Measurements from ENCODE around the gene KIF23. TPM values are rescaled to one million over a fixed set of nuclear protein-coding genes. Genes with fewer than 3 reads are reported as not detected.

Gene KIF23
- total RNA-seq, 4 donors from 2014 or later = 2.6 to 39.3 (median 4.3) TPM

GRCh38 chr15:69474291-69474690 lies 60.1 kb downstream of the KIF23 start:
- H3K36me3 ChIP-seq = no peaks in the 10 kb centered on the region
- no peaks in the 10 kb centered on the region for H3K4me1 ChIP-seq
- H3K4me3 ChIP-seq = no peak overlapping the region
- no peaks in the 10 kb centered on the region for H3K9me3 ChIP-seq
- intact Hi-C loops (cut with DNase I; ENCODE audit: low total_unique reads) = no loop called here
- TF ChIP-seq POLR2A (IDR thresholded peaks at IDR 0.05) = no peak
- TF ChIP-seq CTCF (IDR thresholded peaks at IDR 0.05) = no peak
- H3K27me3 ChIP-seq = no peaks in the 10 kb centered on the region
- no peak for DNase-seq
- no peak overlapping the region for H3K27ac ChIP-seq

GRCh38 chr15:69474846-69475455 lies 60.8 kb downstream of the KIF23 start:
- Histone ChIP-seq H3K27me3 (no peaks in the 10 kb centered on the region), H3K36me3 (no peaks in the 10 kb centered on the region), H3K4me3 (no peak overlapping the region), H3K27ac (no peak overlapping the region), H3K9me3 (no peaks in the 10 kb centered on the region), H3K4me1 (no peaks in the 10 kb centered on the region)
- TF ChIP-seq CTCF (IDR thresholded peaks at IDR 0.05) (no peak), POLR2A (IDR thresholded peaks at IDR 0.05) (no peak)
- intact Hi-C loops (cut with DNase I; ENCODE audit: low total_unique reads) = loop anchor here (5.0 kb wide), 1 partner anchor 1012 kb away; no protein-coding TSS in a partner anchor
- no peak for DNase-seq

GRCh38 chr15:69475769-69476358 lies 61.7 kb downstream of the KIF23 start:
- H3K36me3 ChIP-seq = no peaks in the 10 kb centered on the region
- DNase-seq = peak; percentile 71 to 79
- H3K27me3 ChIP-seq = no peaks in the 10 kb centered on the region
- no peak overlapping the region for H3K4me3 ChIP-seq
- intact Hi-C loops (cut with DNase I; ENCODE audit: low total_unique reads) = loop anchor here (5.0 kb wide), 1 partner anchor 1011 kb away; no protein-coding TSS in a partner anchor
- no peak for TF ChIP-seq POLR2A (IDR thresholded peaks at IDR 0.05)
- peak; percentile 81 to 88 (median 86) for TF ChIP-seq CTCF (IDR thresholded peaks at IDR 0.05)
- H3K9me3 ChIP-seq = no peaks in the 10 kb centered on the region
- H3K27ac ChIP-seq = no peak overlapping the region
- no peaks in the 10 kb centered on the region for H3K4me1 ChIP-seq

GRCh38 chr15:69476704-69477473 lies 62.7 kb downstream of the KIF23 start:
- no peaks in the 10 kb centered on the region for H3K36me3 ChIP-seq
- no peak for DNase-seq
- H3K4me1 ChIP-seq = no peaks in the 10 kb centered on the region
- no peak overlapping the region for H3K27ac ChIP-seq
- TF ChIP-seq CTCF (IDR thresholded peaks at IDR 0.05) = no peak
- TF ChIP-seq POLR2A (IDR thresholded peaks at IDR 0.05) = no peak
- no peaks in the 10 kb centered on the region for H3K9me3 ChIP-seq
- intact Hi-C loops (cut with DNase I; ENCODE audit: low total_unique reads) = loop anchor here (5.0 kb wide), 1 partner anchor 1010 kb away; no protein-coding TSS in a partner anchor
- no peak overlapping the region for H3K4me3 ChIP-seq
- H3K27me3 ChIP-seq = no peaks in the 10 kb centered on the region

Measured in uterus (tissue), 4 donors.